Measurements from ENCODE around the gene RABL6.

Gene RABL6

DNA sequence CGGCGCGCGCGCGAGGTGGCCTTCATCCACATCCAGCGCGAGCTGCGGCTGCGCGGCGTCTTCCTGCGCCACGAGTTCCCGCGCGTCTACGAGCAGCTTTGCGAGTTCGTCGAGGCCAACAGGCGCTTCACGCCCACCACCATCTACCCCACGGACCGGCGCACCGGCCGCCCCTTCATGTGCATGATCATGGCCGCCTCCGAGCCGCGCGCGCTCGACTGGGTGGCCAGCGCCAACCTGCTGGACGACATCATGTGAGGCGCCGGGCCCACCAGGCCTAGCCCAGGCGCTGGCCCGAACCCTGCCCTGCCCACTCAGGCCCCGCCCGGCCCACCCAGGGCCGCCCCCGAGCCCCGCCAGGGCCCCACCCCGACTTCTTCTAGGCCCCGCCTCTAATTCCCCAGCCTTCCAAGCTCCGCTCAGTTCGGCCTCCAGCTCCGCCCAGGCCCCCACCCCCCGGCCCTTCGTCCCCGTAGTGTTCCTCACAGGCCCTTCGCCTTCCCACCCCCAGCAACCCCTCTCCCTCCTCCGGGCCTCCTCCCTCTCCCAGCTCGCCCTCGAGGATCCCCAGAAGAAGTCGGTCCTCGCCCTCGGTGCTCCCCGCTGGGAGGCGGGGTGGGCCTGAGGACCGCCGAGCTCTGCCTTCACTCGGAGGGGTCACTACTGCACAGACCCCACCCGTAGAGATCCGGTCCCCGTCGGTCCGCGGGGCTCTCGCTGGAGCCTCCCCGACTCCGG lies 39.5 kb downstream of the RABL6 start:
- DNase-seq (ENCODE audit: low spot score) = peak; percentile 88

DNA sequence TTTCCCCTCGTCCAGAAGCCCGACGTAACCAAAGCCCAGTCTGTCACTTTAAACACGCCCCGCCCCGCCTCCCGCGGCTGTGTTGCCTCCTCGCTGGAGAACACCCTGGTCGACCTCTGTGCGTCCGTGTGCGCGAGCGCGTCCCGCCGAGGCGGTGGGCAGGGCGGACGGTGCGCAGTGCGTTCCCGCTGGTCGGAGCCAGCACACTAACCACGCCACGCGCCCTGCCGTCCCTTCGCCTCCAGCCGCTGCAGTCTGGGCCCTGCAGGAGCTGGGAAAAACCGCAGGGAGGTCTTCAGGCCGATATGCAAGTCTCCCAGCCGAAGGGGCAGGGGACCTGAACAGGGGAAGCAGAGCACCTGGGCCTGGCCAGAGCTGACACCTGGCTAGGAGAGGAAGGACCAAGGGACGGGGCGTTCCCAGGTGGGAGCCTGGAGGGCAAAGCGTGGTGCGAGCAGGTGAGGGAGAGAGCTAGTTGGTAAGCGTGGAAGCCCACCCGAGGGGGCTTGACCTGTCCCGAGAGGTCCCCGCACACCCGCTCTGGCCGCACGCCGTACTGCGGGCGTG lies 40.2 kb downstream of the RABL6 start:
- DNase-seq (ENCODE audit: low spot score) = peak; percentile 88

DNA sequence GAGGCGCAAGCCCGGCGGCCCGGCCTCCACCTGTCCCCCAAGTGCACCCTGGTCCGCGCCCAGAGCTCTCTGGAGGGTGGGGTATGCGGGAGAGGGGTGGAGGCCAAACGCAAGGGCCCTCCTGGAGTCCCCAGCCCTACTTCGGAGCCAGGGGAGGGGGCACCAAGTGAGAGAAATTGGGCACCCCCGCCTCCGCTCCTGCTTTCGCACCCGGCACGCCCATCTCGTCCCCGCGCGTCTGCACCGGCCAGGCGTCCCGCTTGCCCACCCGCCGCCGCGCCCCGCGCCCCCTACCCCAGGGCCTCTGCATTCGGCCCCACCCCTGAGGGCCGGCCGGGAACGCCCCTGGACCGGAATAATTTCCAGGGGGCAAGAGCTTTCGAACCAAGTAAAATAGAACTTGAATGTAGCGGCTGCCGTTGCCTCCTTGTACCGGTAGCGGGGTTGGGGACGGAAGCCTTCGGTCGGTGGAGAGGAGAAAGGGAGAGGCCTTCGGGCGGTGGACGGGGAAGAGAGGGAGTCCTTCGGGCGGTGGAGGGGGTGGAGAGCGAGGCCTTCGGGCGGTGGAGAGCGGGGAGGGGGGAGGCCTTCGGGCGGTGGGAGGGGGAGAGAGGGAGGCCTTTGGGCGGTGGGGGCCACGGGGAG lies 40.8 kb downstream of the RABL6 start:
- no peak for DNase-seq (ENCODE audit: low spot score)

DNA sequence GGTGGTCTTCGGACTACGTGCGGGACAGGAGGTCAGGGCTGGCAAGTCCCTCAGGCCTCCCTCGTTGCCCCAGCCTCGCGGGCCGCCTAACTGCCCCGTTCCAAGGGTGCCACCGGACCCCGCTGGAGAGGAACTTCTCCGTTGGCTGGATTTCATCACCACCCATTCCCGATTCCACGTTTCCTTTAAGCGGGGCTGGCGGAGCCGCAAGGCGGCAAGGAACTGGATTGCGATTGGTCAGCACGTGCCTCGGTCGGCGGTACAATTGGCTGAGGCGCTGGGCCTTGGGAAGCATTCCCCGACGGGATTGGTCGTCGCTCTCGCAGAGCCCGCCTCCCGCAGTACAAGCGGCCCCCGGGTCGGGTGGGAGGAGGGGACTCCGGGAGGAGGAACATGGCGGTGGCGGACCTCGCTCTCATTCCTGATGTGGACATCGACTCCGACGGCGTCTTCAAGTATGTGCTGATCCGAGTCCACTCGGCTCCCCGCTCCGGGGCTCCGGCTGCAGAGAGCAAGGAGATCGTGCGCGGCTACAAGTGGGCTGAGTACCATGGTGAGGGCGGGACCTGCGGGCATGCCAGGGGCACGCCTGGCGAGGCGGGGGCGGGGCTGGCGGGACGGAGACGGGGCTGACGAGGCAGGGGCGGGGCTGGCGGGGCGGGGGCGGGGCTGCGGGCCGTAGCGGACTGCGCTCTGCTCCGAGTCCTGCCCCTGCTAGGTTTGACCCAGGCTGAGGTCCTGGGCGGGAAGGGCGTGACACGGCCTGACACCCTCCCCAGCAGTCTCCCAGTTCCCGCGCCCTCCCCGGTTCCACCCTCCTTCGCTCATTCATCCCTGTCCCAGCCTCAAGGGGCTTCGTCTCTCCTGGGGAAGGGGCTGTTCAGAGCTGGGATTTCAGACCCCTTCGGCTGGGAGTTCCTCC lies 41.6 kb downstream of the RABL6 start, which contains the start of gene PHPT1:
Gene PHPT1 (plus strand): TSS at position 372 of the 922 bp plus-strand sequence. CDS start 22 bp downstream, at position 394.
- DNase-seq (ENCODE audit: low spot score) = peak; percentile 99

DNA sequence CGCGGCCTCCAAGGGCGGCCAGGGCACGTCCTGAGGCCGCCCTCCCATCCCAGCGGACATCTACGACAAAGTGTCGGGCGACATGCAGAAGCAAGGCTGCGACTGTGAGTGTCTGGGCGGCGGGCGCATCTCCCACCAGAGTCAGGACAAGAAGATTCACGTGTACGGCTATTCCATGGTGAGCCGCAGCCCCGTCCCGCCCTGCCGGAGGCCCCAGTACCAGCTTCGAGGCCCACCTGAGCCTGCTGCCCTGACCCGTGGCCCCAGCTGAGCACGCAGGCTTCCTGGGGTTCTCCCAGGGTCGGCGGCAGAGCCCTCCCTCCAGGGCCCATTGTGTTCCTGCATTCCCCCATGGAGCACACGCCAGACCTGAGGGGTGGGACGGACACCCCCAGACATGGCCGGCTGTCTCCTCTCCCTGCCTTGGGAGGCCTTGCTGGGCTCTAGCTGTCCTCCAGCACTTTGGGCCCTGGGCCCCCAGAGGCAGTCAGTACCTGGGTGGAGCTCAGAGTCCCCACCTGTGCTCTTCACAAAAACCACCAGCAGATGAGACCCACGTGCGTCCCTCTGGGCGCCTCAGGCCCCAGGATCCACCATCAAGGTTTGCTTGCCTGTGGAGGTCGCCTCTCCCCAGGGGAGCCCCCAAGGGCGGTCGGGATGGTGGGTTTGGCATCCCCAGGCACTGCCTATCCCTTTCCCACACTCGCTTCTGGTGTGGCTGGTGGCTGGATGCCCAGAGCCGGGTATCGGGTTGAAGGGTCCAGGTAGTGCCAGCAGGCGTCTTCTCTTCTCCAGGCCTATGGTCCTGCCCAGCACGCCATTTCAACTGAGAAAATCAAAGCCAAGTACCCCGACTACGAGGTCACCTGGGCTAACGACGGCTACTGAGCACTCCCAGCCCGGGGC lies 42.5 kb downstream of the RABL6 start:
- DNase-seq (ENCODE audit: low spot score) = no peak

GRCh38 chr9:136850866-136851775 lies 43.4 kb downstream of the RABL6 start:
- DNase-seq (ENCODE audit: low spot score) = no peak

DNA sequence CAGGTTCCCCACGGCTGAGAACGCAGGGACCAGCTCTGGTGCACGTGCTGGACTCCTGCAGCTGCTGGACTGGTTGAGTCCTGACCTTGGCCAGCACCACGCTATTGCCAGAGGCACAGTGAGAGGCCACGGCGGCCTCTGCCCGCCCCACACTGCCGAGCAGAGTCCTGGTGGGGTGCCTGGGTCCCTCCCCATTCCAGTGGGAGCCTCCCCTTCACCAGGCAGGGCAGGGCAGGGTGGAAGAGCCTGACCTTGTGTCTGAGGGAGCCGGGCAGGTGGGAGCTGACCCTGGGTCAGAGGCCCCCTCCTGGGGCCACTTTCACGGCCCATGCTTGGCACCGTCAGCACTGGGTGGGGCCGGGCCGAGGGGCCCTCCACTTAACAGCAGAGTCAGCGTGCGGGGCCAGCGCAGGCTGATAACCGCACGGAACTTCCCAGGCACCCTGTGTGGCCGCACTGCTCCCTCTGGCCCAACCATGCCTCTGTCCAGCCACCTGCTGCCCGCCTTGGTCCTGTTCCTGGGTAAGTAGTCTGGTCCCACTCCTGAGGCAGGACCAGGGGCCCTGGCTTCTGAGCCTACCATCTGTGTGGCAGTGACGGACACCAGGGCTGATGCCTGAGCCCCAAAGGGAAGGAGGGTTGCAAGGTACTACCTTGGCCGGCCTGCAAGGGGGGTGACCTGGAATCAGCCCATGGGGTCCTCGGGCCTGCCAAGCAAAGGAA lies 44.4 kb downstream of the RABL6 start, which contains the start of gene MAMDC4:
Gene MAMDC4 (plus strand): TSS at position 406 of the 723 bp plus-strand sequence. CDS start 71 bp downstream, at position 477.
- DNase-seq (ENCODE audit: low spot score) = no peak

DNA sequence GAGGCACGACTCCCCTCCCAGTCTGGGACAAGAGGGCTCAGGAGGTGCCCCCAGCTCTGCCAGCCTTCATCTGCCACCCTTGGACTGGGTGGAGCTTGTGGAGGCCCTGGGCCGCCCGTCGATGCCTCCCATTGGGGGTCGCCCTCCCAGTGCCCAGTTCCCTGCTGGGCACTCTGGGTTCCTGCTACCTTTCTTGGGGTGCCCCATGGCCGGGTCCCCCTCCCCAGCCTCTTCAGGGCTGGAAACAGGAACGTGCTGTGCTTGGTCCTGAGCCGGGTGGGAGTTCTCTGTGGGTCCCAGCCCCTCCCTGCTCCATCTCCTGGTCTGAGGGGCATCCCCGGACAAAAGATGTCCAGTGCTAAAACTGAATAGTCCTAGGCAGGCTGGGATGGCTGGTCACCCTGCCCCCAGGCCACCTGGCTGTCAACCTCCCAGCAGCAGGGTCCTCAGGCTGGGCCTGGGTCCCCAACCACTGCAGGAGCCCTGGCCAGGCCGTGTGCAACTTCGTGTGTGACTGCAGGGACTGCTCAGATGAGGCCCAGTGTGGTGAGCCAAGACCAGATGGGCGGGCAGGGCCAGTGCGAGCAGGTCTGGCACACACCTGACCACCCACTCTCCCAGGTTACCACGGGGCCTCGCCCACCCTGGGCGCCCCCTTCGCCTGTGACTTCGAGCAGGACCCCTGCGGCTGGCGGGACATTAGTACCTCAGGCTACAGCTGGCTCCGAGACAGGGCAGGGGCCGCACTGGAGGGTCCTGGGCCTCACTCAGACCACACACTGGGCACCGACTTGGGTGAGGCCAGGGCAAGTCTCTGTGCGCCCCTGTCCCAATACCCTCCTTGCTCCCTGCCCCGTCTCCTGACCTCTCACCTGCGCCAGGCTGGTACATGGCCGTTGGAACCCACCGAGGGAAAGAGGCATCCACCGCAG lies 45.2 kb downstream of the RABL6 start:
- DNase-seq (ENCODE audit: low spot score) = no peak

GRCh38 chr9:136853596-136854112 lies 45.9 kb downstream of the RABL6 start:
- DNase-seq (ENCODE audit: low spot score) = no peak

GRCh38 chr9:136854113-136854841 lies 46.5 kb downstream of the RABL6 start:
- no peak for DNase-seq (ENCODE audit: low spot score)

DNA sequence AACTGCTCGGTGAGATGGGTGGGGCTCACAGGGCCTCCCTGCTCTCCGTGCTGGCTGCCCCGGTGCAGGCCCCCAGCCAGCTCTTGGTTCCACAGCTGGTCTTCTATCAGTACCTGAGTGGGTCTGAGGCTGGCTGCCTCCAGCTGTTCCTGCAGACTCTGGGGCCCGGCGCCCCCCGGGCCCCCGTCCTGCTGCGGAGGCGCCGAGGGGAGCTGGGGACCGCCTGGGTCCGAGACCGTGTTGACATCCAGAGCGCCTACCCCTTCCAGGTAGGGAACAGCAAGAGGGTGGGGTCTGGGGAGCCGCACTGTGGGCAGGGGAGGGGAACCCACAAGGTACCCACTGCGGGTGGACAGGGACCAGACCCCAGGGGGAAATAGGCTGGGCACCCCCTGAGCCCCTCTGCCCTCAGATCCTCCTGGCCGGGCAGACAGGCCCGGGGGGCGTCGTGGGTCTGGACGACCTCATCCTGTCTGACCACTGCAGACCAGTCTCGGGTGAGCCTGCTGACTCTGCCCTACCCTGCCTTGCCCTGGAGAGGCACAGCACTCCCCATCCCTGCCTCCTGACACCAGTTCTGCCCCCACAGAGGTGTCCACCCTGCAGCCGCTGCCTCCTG lies 47.2 kb downstream of the RABL6 start:
- no peak for DNase-seq (ENCODE audit: low spot score)

GRCh38 chr9:136855461-136856078 lies 47.8 kb downstream of the RABL6 start:
- DNase-seq (ENCODE audit: low spot score) = no peak

- DNase-seq (ENCODE audit: low spot score) = no peak
Measured at GRCh38 chr9:136856079-136856476, 48.3 kb downstream of the RABL6 start.

GRCh38 chr9:136856541-136857141 lies 48.9 kb downstream of the RABL6 start:
- no peak for DNase-seq (ENCODE audit: low spot score)

- DNase-seq (ENCODE audit: low spot score) = no peak
Measured at GRCh38 chr9:136857166-136857565, 49.4 kb downstream of the RABL6 start.
